ENCODE measurements around the gene FXYD2. TPM values are rescaled to one million over a fixed set of nuclear protein-coding genes. Genes with fewer than 3 reads are reported as not detected.

Gene FXYD2
- total RNA-seq, 1 experiment from 2014 or later = not detected

DNA sequence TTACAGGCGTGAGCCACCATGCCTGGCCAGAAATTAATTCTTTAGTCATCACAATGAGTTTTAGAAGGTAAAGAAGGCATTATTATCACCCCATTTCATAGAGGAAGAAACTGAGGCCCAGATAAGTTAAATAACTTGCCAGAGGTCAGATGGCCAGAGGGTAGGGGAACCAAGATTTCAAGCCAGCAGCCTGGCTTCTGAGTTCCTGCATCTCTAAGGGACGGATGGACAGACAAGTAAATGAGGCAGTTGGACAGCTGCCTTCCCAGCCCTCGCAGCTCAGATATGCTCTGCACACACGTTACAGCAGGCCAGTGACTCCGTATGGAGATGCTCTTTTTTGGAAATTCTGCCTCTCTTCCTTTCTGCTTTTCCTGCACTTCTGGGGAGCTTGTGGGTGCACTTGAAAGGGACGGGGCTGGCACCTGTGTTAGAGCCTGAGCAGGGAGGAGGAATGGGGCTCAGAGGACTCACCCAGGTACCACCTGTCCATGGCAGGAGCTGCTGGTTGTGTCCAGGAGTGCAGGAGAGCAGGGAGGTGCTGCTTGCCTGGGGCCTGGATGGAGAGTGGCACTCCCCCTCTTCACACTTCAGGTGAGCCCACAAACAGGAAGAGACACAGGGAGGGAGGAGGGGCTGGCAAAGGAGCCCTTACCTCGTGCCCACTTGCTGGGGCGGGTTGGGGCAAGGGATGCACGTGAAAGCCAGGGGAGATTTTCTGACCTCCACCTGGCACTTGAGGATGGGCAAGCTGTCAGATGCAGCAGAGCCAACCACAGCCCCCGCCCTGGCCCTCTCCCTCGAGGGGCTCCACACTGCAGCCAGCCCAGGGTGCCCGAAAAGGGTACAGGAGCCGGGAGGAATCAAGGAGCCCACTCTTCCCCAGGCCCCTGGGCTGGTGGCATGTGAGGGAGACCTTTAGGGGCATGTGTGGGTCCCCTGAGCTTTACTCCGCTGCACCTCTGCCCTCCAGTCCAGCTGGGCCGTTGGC is 3.3 kb upstream of the FXYD2 start:
- no peaks in the 10 kb centered on the region for H3K79me2 ChIP-seq (ENCODE audit: low read length)
- no peaks in the 10 kb centered on the region for H3K36me3 ChIP-seq (ENCODE audit: low read depth, low read length)
- H3K27me3 ChIP-seq (ENCODE audit: low read length) = peaks cover 80% of the 10 kb centered on the region
- no peaks in the 10 kb centered on the region for H4K20me1 ChIP-seq (ENCODE audit: low read length)
- DNase-seq = no peak
- no peaks in the 10 kb centered on the region for H3K9me3 ChIP-seq (ENCODE audit: low read length)
- TF ChIP-seq EZH2 (IDR thresholded peaks at IDR 0.05; ENCODE audit: low read length, unreplicated experiment) (no peak), EZH2phosphoT487 (IDR thresholded peaks at IDR 0.05; ENCODE audit: borderline replicate concordance, low read length) (no peak)
- TF ChIP-seq, protein P1, sequence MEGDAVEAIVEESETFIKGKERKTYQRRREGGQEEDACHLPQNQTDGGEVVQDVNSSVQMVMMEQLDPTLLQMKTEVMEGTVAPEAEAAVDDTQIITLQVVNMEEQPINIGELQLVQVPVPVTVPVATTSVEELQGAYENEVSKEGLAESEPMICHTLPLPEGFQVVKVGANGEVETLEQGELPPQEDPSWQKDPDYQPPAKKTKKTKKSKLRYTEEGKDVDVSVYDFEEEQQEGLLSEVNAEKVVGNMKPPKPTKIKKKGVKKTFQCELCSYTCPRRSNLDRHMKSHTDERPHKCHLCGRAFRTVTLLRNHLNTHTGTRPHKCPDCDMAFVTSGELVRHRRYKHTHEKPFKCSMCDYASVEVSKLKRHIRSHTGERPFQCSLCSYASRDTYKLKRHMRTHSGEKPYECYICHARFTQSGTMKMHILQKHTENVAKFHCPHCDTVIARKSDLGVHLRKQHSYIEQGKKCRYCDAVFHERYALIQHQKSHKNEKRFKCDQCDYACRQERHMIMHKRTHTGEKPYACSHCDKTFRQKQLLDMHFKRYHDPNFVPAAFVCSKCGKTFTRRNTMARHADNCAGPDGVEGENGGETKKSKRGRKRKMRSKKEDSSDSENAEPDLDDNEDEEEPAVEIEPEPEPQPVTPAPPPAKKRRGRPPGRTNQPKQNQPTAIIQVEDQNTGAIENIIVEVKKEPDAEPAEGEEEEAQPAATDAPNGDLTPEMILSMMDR (conservative IDR thresholded peaks at IDR 0.05; ENCODE audit: low read depth, low read length) = no peak
- no peak overlapping the region for H3K4me2 ChIP-seq (ENCODE audit: low read length)
- ChIA-PET CTCF (no interaction called here), POLR2A (ENCODE audit: unreplicated experiment) (interaction anchor here (0.6 kb wide), 1 partner anchor 63 kb away, joined by 3 read pairs; no protein-coding TSS in a partner anchor)
- no peak overlapping the region for H3K4me3 ChIP-seq (ENCODE audit: low read length)
- no peaks in the 10 kb centered on the region for H3K9me2 ChIP-seq (replicated peaks; ENCODE audit: low read length)
- H3K4me1 ChIP-seq (ENCODE audit: insufficient read depth, low read length) = peaks cover 8% of the 10 kb centered on the region
- H3K9ac ChIP-seq (ENCODE audit: low read length) = no peak overlapping the region
- intact Hi-C loops (cut with micrococcal nuclease) = no loop called here
- no peak overlapping the region for H2AFZ ChIP-seq (ENCODE audit: low read length)
- no peaks in the 10 kb centered on the region for H3F3A ChIP-seq (ENCODE audit: low read length, unreplicated experiment)
- ATAC-seq = no peak
- H3K27ac ChIP-seq (ENCODE audit: low read length) = no peak overlapping the region
- no TSS peak for BruUV-seq (replicated peaks)

DNA sequence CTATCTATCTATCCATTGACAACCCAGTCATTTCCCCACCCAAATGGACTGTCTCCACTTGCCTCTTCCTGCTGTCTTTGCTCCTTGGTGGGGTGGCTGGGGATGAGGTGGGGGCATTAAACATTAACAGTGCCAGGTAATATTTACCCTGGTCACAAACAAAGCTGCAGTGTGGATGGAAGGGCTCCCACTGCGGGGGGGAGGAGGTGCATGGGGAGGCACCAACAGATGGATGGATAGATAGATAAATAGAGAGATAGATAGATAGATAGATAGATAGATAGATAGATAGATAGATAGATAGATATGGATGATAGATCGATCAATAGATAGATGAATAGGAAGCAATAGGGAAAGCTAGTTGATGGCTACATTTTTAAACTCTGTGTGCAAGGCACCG is 2.3 kb upstream of the FXYD2 start:
- CTCF ChIA-PET = no interaction called here
- Histone ChIP-seq H3K27me3 (ENCODE audit: low read length) (peaks cover 78% of the 10 kb centered on the region), H3K27ac (ENCODE audit: low read length) (no peak overlapping the region), H3K4me2 (ENCODE audit: low read length) (no peak overlapping the region), H3K9me2 (replicated peaks; ENCODE audit: low read length) (no peaks in the 10 kb centered on the region), H2AFZ (ENCODE audit: low read length) (no peak overlapping the region), H3F3A (ENCODE audit: low read length, unreplicated experiment) (no peaks in the 10 kb centered on the region), H3K4me1 (ENCODE audit: insufficient read depth, low read length) (peaks cover 8% of the 10 kb centered on the region), H3K9ac (ENCODE audit: low read length) (no peak overlapping the region), H3K79me2 (ENCODE audit: low read length) (no peaks in the 10 kb centered on the region), H4K20me1 (ENCODE audit: low read length) (no peaks in the 10 kb centered on the region), H3K36me3 (ENCODE audit: low read depth, low read length) (no peaks in the 10 kb centered on the region), H3K9me3 (ENCODE audit: low read length) (no peaks in the 10 kb centered on the region), H3K4me3 (ENCODE audit: low read length) (no peak overlapping the region)
- intact Hi-C loops (cut with micrococcal nuclease) = no loop called here
- DNase-seq (no peak), ATAC-seq (no peak)
- POLR2A ChIA-PET (ENCODE audit: unreplicated experiment) = no interaction called here
- no TSS peak for BruUV-seq (replicated peaks)
- TF ChIP-seq EZH2 (IDR thresholded peaks at IDR 0.05; ENCODE audit: low read length, unreplicated experiment) (no peak), EZH2phosphoT487 (IDR thresholded peaks at IDR 0.05; ENCODE audit: borderline replicate concordance, low read length) (no peak)
- TF ChIP-seq, protein P1 (conservative IDR thresholded peaks at IDR 0.05; ENCODE audit: low read depth, low read length) = no peak

DNA sequence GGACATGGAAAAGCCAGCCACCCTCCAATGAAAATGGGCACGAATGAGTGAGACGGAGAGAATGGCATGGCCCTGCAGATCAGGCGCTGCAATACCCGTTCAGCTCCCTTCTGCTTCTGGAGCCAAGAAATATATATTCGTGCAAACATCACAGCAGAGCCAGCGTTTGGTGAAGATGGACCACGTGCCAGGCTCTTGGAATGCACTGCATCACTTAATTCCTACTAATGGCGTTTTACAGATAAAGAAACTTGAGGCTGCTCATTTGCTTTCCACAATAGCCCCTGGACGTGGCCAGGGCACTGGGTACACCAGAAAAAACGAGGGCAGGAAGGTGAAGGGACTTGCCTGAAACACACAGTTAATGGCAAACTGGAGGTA is 1.6 kb upstream of the FXYD2 start:
- intact Hi-C loops (cut with micrococcal nuclease) = no loop called here
- no peak for TF ChIP-seq EZH2 (IDR thresholded peaks at IDR 0.05; ENCODE audit: low read length, unreplicated experiment)
- TF ChIP-seq EZH2phosphoT487 (IDR thresholded peaks at IDR 0.05; ENCODE audit: borderline replicate concordance, low read length) = no peak
- TF ChIP-seq, protein P1 (conservative IDR thresholded peaks at IDR 0.05; ENCODE audit: low read depth, low read length) = no peak
- H3K9ac ChIP-seq (ENCODE audit: low read length) = no peak overlapping the region
- no peaks in the 10 kb centered on the region for H3K9me3 ChIP-seq (ENCODE audit: low read length)
- no peaks in the 10 kb centered on the region for H3K9me2 ChIP-seq (replicated peaks; ENCODE audit: low read length)
- POLR2A ChIA-PET (ENCODE audit: unreplicated experiment) = no interaction called here
- no peaks in the 10 kb centered on the region for H3F3A ChIP-seq (ENCODE audit: low read length, unreplicated experiment)
- no peak overlapping the region for H3K27ac ChIP-seq (ENCODE audit: low read length)
- DNase-seq = no peak
- no peaks in the 10 kb centered on the region for H3K36me3 ChIP-seq (ENCODE audit: low read depth, low read length)
- BruUV-seq (replicated peaks) = no TSS peak
- H3K4me1 ChIP-seq (ENCODE audit: insufficient read depth, low read length) = peaks cover 8% of the 10 kb centered on the region
- H3K79me2 ChIP-seq (ENCODE audit: low read length) = no peaks in the 10 kb centered on the region
- CTCF ChIA-PET = no interaction called here
- no peak overlapping the region for H3K4me3 ChIP-seq (ENCODE audit: low read length)
- no peak overlapping the region for H2AFZ ChIP-seq (ENCODE audit: low read length)
- H3K27me3 ChIP-seq (ENCODE audit: low read length) = peaks cover 77% of the 10 kb centered on the region
- no peaks in the 10 kb centered on the region for H4K20me1 ChIP-seq (ENCODE audit: low read length)
- H3K4me2 ChIP-seq (ENCODE audit: low read length) = no peak overlapping the region
- ATAC-seq = no peak
